HepG2 (cell line): Measurements from ENCODE around the gene PLPPR2. TPM values are rescaled to one million over a fixed set of nuclear protein-coding genes. Genes with fewer than 3 reads are reported as not detected.

ENCODE experiments used
- ATF7-NPFF ChIP-seq: sonication (generic); formaldehyde crosslinking; IDR thresholded peaks from 2 replicates; pipeline ENCODE4 v1.8.1; 2023; ENCODE audit warnings: mild to moderate bottlenecking, low read depth, missing genetic modification reagents, moderate library complexity
- FOXO1 ChIP-seq: sonication (generic); formaldehyde crosslinking; IDR thresholded peaks from 2 replicates; pipeline ENCODE4 v1.4.0; 2020; ENCODE audit warnings: missing genetic modification reagents
- RFX3 ChIP-seq: IDR thresholded peaks from 2 replicates; pipeline ENCODE4 v1.6.1; 2016; ENCODE audit warnings: missing biosample characterization, missing genetic modification reagents
- SNAI1 ChIP-seq: sonication (generic); formaldehyde crosslinking; IDR thresholded peaks from 2 replicates; pipeline ENCODE4 v1.5.0; 2020; ENCODE audit warnings: mild to moderate bottlenecking, missing genetic modification reagents, borderline replicate concordance
- TAF15 ChIP-seq: fragments of 200-400 bp; formaldehyde crosslinking; IDR thresholded peaks from one replicate; pipeline ENCODE4 v1.6.1; 2018; ENCODE audit warnings: mild to moderate bottlenecking, low read depth, low read length; ENCODE audit not compliant: poor library complexity, severe bottlenecking
- ZNF543 ChIP-seq: sonication (generic); formaldehyde crosslinking; IDR thresholded peaks from 2 replicates; pipeline ENCODE4 v1.4.0; 2020; ENCODE audit warnings: mild to moderate bottlenecking, missing genetic modification reagents
- polyA plus RNA-seq, 8 experiments: library from polyadenylated mRNA; depleted of rRNA in 3 of 8; stranded (reverse) in 7 of 8; unstranded in 1 of 8; fragments of >200 nt; fragmentation: Illumina TruSeq in 4 of 8; extraction: Trizol in 4 of 8; gene quantifications; 2 replicates each; pipeline versions ENCODE4 v1.2.1 to v1.2.3, GENCODE V29; 2011 to 2016; ENCODE audit warnings: low read depth in 4 of 8, missing spikeins in 1 of 8, mixed read lengths in 1 of 8; ENCODE audit not compliant: insufficient read depth in 1 of 8
- total RNA-seq, 5 experiments: library from RNA; depleted of rRNA; stranded (reverse); fragments of >200 nt; fragmentation: Illumina TruSeq; extraction: Trizol; gene quantifications; 2 replicates each; pipeline ENCODE4 v1.2.3, GENCODE V29; 2016; ENCODE audit warnings: low read depth in 1 of 5
- TF ChIP-seq, protein P1 (sequence below), 2 experiments: fragments of 450-650 bp in 1 of 2; sonication (generic) in 1 of 2; formaldehyde crosslinking in 1 of 2; IDR thresholded peaks; 2 replicates each; pipeline versions ENCODE4 v1.6.1 to v1.8.0; 2016 to 2022; ENCODE audit warnings: antibody characterized with exemption in 1 of 2, mild to moderate bottlenecking in 1 of 2, missing genetic modification reagents in 1 of 2
- TF ChIP-seq, protein P2 (sequence below), 2 experiments: sonication (generic) in 1 of 2; formaldehyde crosslinking in 1 of 2; IDR thresholded peaks; 2 replicates each; pipeline versions ENCODE4 v1.6.1 to v1.9.0; 2014 to 2022; ENCODE audit warnings: antibody characterized with exemption in 1 of 2, borderline replicate concordance in 1 of 2, inconsistent platforms in 1 of 2, low read depth in 1 of 2, missing genetic modification reagents in 1 of 2
- TF ChIP-seq, protein P3 (sequence below): IDR thresholded peaks from 2 replicates; pipeline ENCODE4 v1.6.1; 2016; ENCODE audit warnings: missing compliant biosample characterization, missing genetic modification reagents, borderline replicate concordance
- TF ChIP-seq, protein P4 (sequence below): sonication (generic); formaldehyde crosslinking; IDR thresholded peaks from 2 replicates; pipeline ENCODE4 v1.5.0; 2020; ENCODE audit warnings: missing genetic modification reagents, mild to moderate bottlenecking, borderline replicate concordance

PLPPR2 gene
- total and polyA plus RNA-seq, 2 of the 13 experiments (the other 11 are each of a cell fraction or from before 2014, with no cell fraction given) = 1.5 to 2.1 TPM

DNA sequence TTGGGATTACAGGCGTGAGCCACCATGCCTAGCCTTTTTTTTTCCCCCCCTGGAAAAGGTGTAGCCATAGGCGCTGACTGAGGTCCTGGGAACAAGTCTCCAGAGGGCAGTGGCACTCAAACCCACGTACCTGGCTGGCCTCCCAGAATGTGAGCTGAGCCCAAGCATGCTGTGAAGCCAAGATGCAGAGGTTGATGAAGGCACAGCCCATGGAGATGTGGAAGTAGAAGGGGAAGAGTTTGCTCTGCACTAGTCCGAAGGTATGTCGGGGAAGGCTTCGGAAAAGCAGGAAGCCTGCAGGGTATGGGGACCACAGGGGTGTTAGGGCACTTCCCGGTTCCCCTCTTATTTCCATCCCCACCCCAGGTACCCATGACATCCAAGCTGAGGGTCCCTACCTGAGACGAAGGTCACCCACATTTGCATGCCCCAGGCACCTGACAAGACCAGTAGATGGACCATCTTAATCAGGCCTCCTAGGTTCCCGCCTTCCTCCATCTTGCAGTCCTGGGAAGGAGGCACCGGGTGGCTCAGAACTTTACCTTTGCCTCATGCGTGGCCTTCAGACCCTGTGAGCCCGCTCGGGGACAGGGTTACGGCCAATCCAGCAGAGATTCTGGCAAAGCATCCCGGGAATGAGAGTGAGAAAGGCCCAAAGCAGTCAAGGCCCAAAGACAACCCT, 10.0 kb upstream of the PLPPR2 start (continued):
- TF ChIP-seq, protein P1, sequence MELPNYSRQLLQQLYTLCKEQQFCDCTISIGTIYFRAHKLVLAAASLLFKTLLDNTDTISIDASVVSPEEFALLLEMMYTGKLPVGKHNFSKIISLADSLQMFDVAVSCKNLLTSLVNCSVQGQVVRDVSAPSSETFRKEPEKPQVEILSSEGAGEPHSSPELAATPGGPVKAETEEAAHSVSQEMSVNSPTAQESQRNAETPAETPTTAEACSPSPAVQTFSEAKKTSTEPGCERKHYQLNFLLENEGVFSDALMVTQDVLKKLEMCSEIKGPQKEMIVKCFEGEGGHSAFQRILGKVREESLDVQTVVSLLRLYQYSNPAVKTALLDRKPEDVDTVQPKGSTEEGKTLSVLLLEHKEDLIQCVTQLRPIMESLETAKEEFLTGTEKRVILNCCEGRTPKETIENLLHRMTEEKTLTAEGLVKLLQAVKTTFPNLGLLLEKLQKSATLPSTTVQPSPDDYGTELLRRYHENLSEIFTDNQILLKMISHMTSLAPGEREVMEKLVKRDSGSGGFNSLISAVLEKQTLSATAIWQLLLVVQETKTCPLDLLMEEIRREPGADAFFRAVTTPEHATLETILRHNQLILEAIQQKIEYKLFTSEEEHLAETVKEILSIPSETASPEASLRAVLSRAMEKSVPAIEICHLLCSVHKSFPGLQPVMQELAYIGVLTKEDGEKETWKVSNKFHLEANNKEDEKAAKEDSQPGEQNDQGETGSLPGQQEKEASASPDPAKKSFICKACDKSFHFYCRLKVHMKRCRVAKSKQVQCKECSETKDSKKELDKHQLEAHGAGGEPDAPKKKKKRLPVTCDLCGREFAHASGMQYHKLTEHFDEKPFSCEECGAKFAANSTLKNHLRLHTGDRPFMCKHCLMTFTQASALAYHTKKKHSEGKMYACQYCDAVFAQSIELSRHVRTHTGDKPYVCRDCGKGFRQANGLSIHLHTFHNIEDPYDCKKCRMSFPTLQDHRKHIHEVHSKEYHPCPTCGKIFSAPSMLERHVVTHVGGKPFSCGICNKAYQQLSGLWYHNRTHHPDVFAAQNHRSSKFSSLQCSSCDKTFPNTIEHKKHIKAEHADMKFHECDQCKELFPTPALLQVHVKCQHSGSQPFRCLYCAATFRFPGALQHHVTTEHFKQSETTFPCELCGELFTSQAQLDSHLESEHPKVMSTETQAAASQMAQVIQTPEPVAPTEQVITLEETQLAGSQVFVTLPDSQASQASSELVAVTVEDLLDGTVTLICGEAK (IDR thresholded peaks at IDR 0.05) = no peak
- TF ChIP-seq, protein P1 (CRISPR knock-in tag; IDR thresholded peaks at IDR 0.05) = 0 out of 2 replicates have a peak, but pooled peaks have one; percentile 3
- TF ChIP-seq, protein P2, sequence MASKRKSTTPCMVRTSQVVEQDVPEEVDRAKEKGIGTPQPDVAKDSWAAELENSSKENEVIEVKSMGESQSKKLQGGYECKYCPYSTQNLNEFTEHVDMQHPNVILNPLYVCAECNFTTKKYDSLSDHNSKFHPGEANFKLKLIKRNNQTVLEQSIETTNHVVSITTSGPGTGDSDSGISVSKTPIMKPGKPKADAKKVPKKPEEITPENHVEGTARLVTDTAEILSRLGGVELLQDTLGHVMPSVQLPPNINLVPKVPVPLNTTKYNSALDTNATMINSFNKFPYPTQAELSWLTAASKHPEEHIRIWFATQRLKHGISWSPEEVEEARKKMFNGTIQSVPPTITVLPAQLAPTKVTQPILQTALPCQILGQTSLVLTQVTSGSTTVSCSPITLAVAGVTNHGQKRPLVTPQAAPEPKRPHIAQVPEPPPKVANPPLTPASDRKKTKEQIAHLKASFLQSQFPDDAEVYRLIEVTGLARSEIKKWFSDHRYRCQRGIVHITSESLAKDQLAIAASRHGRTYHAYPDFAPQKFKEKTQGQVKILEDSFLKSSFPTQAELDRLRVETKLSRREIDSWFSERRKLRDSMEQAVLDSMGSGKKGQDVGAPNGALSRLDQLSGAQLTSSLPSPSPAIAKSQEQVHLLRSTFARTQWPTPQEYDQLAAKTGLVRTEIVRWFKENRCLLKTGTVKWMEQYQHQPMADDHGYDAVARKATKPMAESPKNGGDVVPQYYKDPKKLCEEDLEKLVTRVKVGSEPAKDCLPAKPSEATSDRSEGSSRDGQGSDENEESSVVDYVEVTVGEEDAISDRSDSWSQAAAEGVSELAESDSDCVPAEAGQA (IDR thresholded peaks at IDR 0.05; ENCODE audit: low read depth) = no peak
- TF ChIP-seq, protein P2 (CRISPR knock-in tag; IDR thresholded peaks at IDR 0.05; ENCODE audit: borderline replicate concordance) = no peak
- TF ChIP-seq ATF7-NPFF (CRISPR knock-in tag) (no peak), RFX3 (CRISPR knock-in tag) (no peak), ZNF543 (no peak), SNAI1 (CRISPR knock-in tag) (no peak), TAF15 (no peak), FOXO1 (CRISPR knock-in tag) (no peak)
- TF ChIP-seq, protein P3, sequence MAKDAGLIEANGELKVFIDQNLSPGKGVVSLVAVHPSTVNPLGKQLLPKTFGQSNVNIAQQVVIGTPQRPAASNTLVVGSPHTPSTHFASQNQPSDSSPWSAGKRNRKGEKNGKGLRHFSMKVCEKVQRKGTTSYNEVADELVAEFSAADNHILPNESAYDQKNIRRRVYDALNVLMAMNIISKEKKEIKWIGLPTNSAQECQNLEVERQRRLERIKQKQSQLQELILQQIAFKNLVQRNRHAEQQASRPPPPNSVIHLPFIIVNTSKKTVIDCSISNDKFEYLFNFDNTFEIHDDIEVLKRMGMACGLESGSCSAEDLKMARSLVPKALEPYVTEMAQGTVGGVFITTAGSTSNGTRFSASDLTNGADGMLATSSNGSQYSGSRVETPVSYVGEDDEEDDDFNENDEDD = 0 out of 2 replicates have a peak, but pooled peaks have one; percentile 17
- TF ChIP-seq, protein P4, sequence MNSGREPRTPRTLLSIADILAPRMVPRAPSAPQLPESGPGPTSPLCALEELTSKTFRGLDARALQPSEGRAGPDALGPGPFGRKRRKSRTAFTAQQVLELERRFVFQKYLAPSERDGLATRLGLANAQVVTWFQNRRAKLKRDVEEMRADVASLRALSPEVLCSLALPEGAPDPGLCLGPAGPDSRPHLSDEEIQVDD = no peak
